Suprapubic skin (tissue), 4 donors: Measurements from ENCODE around the gene ETV1.

Experiments
- EP300 ChIP-seq: sonication (generic); formaldehyde crosslinking; IDR thresholded peaks from one replicate; pipeline ENCODE4 v1.6.1; 2017; ENCODE audit warnings: antibody characterized with exemption
- POLR2A ChIP-seq, 2 donors: fragments of 450-650 bp; IDR thresholded peaks; one replicate each; pipeline ENCODE4 v1.6.1; 2017; ENCODE audit warnings: antibody characterized with exemption in 2 of 2, mild to moderate bottlenecking in 2 of 2, moderate library complexity in 2 of 2
- POLR2AphosphoS5 ChIP-seq, 3 donors: sonication (generic); formaldehyde crosslinking; IDR thresholded peaks; one replicate each; pipeline ENCODE4 v1.6.1; 2017; ENCODE audit warnings: antibody characterized with exemption in 3 of 3
- TF ChIP-seq, protein P1 (sequence below), 2 donors: fragments of 200-600 bp in 1 of 2; fragments of 450-650 bp in 1 of 2; sonication (generic) in 1 of 2; IDR thresholded peaks; one replicate each; pipeline ENCODE4 v1.5.1; 2016 to 2019; ENCODE audit warnings: antibody characterized with exemption in 2 of 2, mild to moderate bottlenecking in 1 of 2, moderate library complexity in 1 of 2

DNA sequence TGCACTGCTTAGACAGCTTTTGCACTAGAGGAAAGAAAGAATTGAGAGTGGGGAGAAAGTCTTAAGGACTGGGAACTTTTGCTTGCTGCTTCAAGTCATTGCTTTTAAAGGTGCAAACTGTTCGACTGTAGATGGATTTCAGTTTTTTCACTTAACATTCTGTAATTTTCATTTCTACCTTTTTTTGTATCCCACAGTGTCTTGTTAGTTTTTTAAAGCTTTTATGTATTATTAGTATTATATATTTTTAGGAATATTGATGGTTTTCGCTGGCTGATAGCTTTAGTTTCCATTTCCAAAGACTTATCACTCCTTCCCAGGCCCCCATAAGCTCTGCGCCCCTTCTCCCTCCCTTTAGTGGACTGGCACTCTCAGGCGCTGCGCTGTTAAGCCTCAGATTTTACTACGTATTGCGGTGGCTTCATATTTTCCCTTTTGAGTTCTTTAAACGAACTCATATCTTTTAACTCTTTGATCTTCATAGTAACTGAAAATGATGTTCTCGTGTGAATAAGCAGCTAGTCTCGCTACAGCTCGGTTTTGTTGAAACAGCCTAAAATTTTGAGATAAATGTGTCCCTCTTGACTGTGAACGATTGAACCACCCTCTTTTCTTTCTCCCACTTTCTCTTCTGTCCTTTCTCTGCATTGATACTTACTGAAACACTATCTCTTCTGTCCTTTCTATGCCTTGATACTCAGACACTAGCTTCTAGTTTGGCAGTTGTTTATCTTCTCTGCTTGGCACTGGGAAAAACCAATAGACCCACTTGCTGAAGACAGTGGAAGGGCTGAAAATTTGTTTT is 2.5 kb upstream of the ETV1 start:
- TF ChIP-seq POLR2A (IDR thresholded peaks at IDR 0.05) (no peak), EP300 (no peak), POLR2AphosphoS5 (IDR thresholded peaks at IDR 0.05) (no peak)
- TF ChIP-seq, protein P1, sequence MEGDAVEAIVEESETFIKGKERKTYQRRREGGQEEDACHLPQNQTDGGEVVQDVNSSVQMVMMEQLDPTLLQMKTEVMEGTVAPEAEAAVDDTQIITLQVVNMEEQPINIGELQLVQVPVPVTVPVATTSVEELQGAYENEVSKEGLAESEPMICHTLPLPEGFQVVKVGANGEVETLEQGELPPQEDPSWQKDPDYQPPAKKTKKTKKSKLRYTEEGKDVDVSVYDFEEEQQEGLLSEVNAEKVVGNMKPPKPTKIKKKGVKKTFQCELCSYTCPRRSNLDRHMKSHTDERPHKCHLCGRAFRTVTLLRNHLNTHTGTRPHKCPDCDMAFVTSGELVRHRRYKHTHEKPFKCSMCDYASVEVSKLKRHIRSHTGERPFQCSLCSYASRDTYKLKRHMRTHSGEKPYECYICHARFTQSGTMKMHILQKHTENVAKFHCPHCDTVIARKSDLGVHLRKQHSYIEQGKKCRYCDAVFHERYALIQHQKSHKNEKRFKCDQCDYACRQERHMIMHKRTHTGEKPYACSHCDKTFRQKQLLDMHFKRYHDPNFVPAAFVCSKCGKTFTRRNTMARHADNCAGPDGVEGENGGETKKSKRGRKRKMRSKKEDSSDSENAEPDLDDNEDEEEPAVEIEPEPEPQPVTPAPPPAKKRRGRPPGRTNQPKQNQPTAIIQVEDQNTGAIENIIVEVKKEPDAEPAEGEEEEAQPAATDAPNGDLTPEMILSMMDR (IDR thresholded peaks at IDR 0.05), result no peak
